DND-41 (cell line): ENCODE results near the gene JUP.

Experiments
- EZH2 ChIP-seq: IDR thresholded peaks from 3 replicates; pipeline ENCODE4 v1.6.1; 2012; ENCODE audit warnings: borderline replicate concordance, low read depth, mild to moderate bottlenecking, moderate library complexity, low read length, inconsistent platforms; ENCODE audit not compliant: severe bottlenecking
- TF ChIP-seq, protein P1 (sequence below): IDR thresholded peaks from 2 replicates; pipeline ENCODE4 v1.5.1; 2012; ENCODE audit warnings: borderline replicate concordance, low read length, moderate library complexity, mild to moderate bottlenecking; ENCODE audit not compliant: poor library complexity, severe bottlenecking; ENCODE audit errors: extremely low read depth

DNA sequence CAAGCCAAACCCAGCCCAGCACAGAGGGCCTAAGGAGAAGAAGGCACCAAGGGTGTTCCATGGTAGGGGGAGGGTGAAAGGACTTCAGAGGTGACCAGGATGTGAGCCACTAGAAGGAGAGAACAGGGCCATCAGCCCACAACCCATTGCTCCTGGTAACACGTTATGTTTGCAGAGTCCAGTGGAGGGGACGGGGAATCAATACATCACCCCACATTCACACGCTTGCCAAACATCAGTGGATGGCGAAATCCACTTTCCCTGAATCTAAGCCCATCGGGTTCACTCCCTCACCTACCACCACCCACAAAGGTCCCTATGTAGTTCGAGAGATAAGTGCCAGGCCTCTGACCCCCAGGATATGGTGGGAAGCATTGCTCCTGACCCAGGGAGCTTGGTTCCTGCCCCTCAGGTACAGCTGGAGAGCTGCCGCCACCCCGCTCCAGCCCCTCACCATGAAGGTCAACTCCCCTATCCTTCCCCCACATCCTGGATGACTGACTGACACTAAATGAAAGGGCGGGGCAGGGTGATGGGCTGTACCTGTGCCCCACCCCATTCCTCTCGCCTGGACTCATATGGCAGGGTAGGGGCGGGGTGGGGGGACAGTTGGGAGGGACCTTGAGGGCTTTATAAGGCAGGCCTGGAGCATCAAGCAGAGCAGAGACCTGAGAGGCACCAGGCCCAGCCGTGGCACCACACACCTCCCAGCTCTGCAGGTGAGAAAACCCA is 74.7 kb downstream of the JUP start, which contains the start of gene GAST:
- TF ChIP-seq, protein P1, sequence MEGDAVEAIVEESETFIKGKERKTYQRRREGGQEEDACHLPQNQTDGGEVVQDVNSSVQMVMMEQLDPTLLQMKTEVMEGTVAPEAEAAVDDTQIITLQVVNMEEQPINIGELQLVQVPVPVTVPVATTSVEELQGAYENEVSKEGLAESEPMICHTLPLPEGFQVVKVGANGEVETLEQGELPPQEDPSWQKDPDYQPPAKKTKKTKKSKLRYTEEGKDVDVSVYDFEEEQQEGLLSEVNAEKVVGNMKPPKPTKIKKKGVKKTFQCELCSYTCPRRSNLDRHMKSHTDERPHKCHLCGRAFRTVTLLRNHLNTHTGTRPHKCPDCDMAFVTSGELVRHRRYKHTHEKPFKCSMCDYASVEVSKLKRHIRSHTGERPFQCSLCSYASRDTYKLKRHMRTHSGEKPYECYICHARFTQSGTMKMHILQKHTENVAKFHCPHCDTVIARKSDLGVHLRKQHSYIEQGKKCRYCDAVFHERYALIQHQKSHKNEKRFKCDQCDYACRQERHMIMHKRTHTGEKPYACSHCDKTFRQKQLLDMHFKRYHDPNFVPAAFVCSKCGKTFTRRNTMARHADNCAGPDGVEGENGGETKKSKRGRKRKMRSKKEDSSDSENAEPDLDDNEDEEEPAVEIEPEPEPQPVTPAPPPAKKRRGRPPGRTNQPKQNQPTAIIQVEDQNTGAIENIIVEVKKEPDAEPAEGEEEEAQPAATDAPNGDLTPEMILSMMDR, result no peak
- TF ChIP-seq EZH2, result no peak
